ENCODE data around the gene OR5D13. TPM values are rescaled to one million over a fixed set of nuclear protein-coding genes. Genes with fewer than 3 reads are reported as not detected.

Gene OR5D13
- total RNA-seq, 1 experiment from 2014 or later, result not detected

GRCh38 chr11:55791606-55792005, 18.4 kb downstream of the OR5D13 start:
- Histone ChIP-seq H3K36me3 (ENCODE audit: low read depth) (no peaks in the 10 kb centered on the region), H3K4me3 (no peak overlapping the region), H3K9me2 (ENCODE audit: insufficient read depth) (no peaks in the 10 kb centered on the region), H3F3A (ENCODE audit: insufficient read depth, low read depth) (no peaks in the 10 kb centered on the region), H3K4me2 (no peak overlapping the region), H4K20me1 (ENCODE audit: insufficient read depth) (no peaks in the 10 kb centered on the region), H3K4me1 (replicated peaks; ENCODE audit: insufficient read depth) (no peaks in the 10 kb centered on the region), H2AFZ (no peak overlapping the region), H3K79me2 (ENCODE audit: low read depth) (no peaks in the 10 kb centered on the region), H3K27ac (no peak overlapping the region), H3K9me3 (ENCODE audit: insufficient read depth, low read depth) (no peaks in the 10 kb centered on the region), H3K27me3 (ENCODE audit: insufficient read depth, low read depth) (no peaks in the 10 kb centered on the region)
- intact Hi-C loops (cut with micrococcal nuclease; ENCODE audit: unreplicated experiment), result no loop called here
- no peak for TF ChIP-seq EZH2 (IDR thresholded peaks at IDR 0.05; ENCODE audit: low read depth)
- TF ChIP-seq CTCF (conservative IDR thresholded peaks at IDR 0.05), result no peak
- CTCF ChIA-PET, result no interaction called here
- DNase-seq, result no peak
- POLR2A ChIA-PET (ENCODE audit: unreplicated experiment), result no interaction called here
- no TSS peak for BruUV-seq (replicated peaks)

- H3K4me3 ChIP-seq, result no peak overlapping the region
- no peaks in the 10 kb centered on the region for H3K4me1 ChIP-seq (replicated peaks; ENCODE audit: insufficient read depth)
- no peaks in the 10 kb centered on the region for H3K9me3 ChIP-seq (ENCODE audit: insufficient read depth, low read depth)
- H3K27me3 ChIP-seq (ENCODE audit: insufficient read depth, low read depth), result no peaks in the 10 kb centered on the region
- H3K36me3 ChIP-seq (ENCODE audit: low read depth), result no peaks in the 10 kb centered on the region
- H3K79me2 ChIP-seq (ENCODE audit: low read depth), result no peaks in the 10 kb centered on the region
- ChIA-PET CTCF (no interaction called here), POLR2A (ENCODE audit: unreplicated experiment) (no interaction called here)
- no peaks in the 10 kb centered on the region for H3F3A ChIP-seq (ENCODE audit: insufficient read depth, low read depth)
- intact Hi-C loops (cut with micrococcal nuclease; ENCODE audit: unreplicated experiment), result no loop called here
- no peak overlapping the region for H3K27ac ChIP-seq
- no TSS peak for BruUV-seq (replicated peaks)
- no peak for TF ChIP-seq CTCF (conservative IDR thresholded peaks at IDR 0.05)
- TF ChIP-seq EZH2 (IDR thresholded peaks at IDR 0.05; ENCODE audit: low read depth), result no peak
- DNase-seq, result no peak
- no peak overlapping the region for H2AFZ ChIP-seq
- no peak overlapping the region for H3K4me2 ChIP-seq
- H3K9me2 ChIP-seq (ENCODE audit: insufficient read depth), result no peaks in the 10 kb centered on the region
- no peaks in the 10 kb centered on the region for H4K20me1 ChIP-seq (ENCODE audit: insufficient read depth)
These were observed 20.1 kb downstream of the OR5D13 start for GRCh38 chr11:55793321-55793720.

GRCh38 chr11:55795256-55795655, 22.0 kb downstream of the OR5D13 start, which contains the start of gene OR5D14:
Gene OR5D14, plus strand, starts transcription at chr11:55795556. Its CDS starts 0 bp downstream, at chr11:55795556.
- DNase-seq, result no peak
- Histone ChIP-seq H3K79me2 (ENCODE audit: low read depth) (no peaks in the 10 kb centered on the region), H2AFZ (no peak within 1 kb of the TSS), H3K27me3 (ENCODE audit: insufficient read depth, low read depth) (no peaks in the 10 kb centered on the region), H3K9me2 (ENCODE audit: insufficient read depth) (no peaks in the 10 kb centered on the region), H3K27ac (no peak within 1 kb of the TSS), H3K4me1 (replicated peaks; ENCODE audit: insufficient read depth) (no peaks in the 10 kb centered on the region), H3K36me3 (ENCODE audit: low read depth) (no peaks in the 10 kb centered on the region), H3F3A (ENCODE audit: insufficient read depth, low read depth) (no peaks in the 10 kb centered on the region), H3K4me3 (no peak within 1 kb of the TSS), H4K20me1 (ENCODE audit: insufficient read depth) (no peaks in the 10 kb centered on the region), H3K9me3 (ENCODE audit: insufficient read depth, low read depth) (no peaks in the 10 kb centered on the region), H3K4me2 (no peak within 1 kb of the TSS)
- no TSS peak for BruUV-seq (replicated peaks)
- ChIA-PET POLR2A (ENCODE audit: unreplicated experiment) (no interaction called here), CTCF (no interaction called here)
- intact Hi-C loops (cut with micrococcal nuclease; ENCODE audit: unreplicated experiment), result no loop called here
- TF ChIP-seq EZH2 (IDR thresholded peaks at IDR 0.05; ENCODE audit: low read depth), result no peak

GRCh38 chr11:55806248-55806647, 33.0 kb downstream of the OR5D13 start:
- ChIA-PET CTCF (no interaction called here), POLR2A (ENCODE audit: unreplicated experiment) (no interaction called here)
- Histone ChIP-seq H2AFZ (no peak overlapping the region), H3K4me3 (no peak overlapping the region), H3K9me2 (ENCODE audit: insufficient read depth) (no peaks in the 10 kb centered on the region), H3K27me3 (ENCODE audit: insufficient read depth, low read depth) (no peaks in the 10 kb centered on the region), H4K20me1 (ENCODE audit: insufficient read depth) (no peaks in the 10 kb centered on the region), H3K4me2 (no peak overlapping the region), H3K36me3 (ENCODE audit: low read depth) (no peaks in the 10 kb centered on the region), H3K9me3 (ENCODE audit: insufficient read depth, low read depth) (no peaks in the 10 kb centered on the region), H3K27ac (no peak overlapping the region), H3K79me2 (ENCODE audit: low read depth) (no peaks in the 10 kb centered on the region), H3F3A (ENCODE audit: insufficient read depth, low read depth) (no peaks in the 10 kb centered on the region), H3K4me1 (replicated peaks; ENCODE audit: insufficient read depth) (no peaks in the 10 kb centered on the region)
- TF ChIP-seq EZH2 (IDR thresholded peaks at IDR 0.05; ENCODE audit: low read depth) (no peak), CTCF (conservative IDR thresholded peaks at IDR 0.05) (no peak)
- intact Hi-C loops (cut with micrococcal nuclease; ENCODE audit: unreplicated experiment), result no loop called here
- BruUV-seq (replicated peaks), result no TSS peak
- DNase-seq, result no peak

All from PC-9 (cell line).